Kidney epithelial cell (primary cell): ENCODE results near the gene UCK2. TPM values are rescaled to one million over a fixed set of nuclear protein-coding genes. Genes with fewer than 3 reads are reported as not detected.

Source experiments
- DNase-seq: peaks from one replicate; pipeline ENCODE4 v3.0.0-alpha.2; 2010; ENCODE audit warnings: low read depth
- H3K27me3 ChIP-seq: 2 replicates; pipeline ENCODE4 v1.6.0; 2011; ENCODE audit warnings: low read length; ENCODE audit not compliant: control insufficient read depth, insufficient read depth
- H3K36me3 ChIP-seq: 2 replicates; pipeline ENCODE4 v1.5.1; 2011; ENCODE audit warnings: low read length; ENCODE audit not compliant: control insufficient read depth, insufficient read depth
- H3K4me3 ChIP-seq: 2 replicates; pipeline ENCODE4 v1.5.1; 2011; ENCODE audit warnings: low read depth, mild to moderate bottlenecking, control low read depth, low read length
- total RNA-seq: library from RNA; depleted of rRNA; stranded (reverse); fragments of >200 nt; gene quantifications from 2 replicates; pipeline ENCODE4 v1.2.3, GENCODE V29; 2015
- TF ChIP-seq, protein P1 (sequence below): IDR thresholded peaks from 2 replicates; pipeline ENCODE4 v1.5.1; 2011; ENCODE audit warnings: mild to moderate bottlenecking, moderate library complexity, low read length, control low read depth, inconsistent platforms; ENCODE audit not compliant: insufficient read depth, poor library complexity, severe bottlenecking

UCK2 gene
- total RNA-seq, 1 donor from 2014 or later: 81.9 TPM

DNA sequence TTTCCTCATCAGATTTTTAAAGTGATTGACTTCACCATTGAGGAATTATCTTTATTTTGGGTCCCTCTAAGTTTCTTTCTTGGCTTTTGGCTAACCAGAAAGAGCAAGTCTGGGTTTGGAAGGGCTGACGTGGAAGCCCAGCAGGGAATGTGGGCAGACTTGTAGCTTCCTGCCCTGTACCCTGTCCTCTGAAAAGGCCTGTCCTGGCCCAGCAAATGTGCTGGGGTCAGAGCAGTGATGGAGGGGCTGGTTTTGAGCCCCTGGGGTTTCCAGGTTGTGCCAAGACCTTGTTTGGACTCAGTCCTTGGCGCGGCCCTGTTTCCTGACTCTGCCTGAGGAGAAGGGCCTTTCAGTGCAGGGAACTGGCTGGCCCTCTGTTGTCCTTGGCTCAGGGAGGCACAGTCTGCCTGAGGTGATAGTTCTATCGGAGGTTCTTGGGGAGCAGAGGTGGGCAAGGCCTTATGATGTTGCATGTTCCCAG lies 72.1 kb downstream of the UCK2 start:
- TF ChIP-seq, protein P1, sequence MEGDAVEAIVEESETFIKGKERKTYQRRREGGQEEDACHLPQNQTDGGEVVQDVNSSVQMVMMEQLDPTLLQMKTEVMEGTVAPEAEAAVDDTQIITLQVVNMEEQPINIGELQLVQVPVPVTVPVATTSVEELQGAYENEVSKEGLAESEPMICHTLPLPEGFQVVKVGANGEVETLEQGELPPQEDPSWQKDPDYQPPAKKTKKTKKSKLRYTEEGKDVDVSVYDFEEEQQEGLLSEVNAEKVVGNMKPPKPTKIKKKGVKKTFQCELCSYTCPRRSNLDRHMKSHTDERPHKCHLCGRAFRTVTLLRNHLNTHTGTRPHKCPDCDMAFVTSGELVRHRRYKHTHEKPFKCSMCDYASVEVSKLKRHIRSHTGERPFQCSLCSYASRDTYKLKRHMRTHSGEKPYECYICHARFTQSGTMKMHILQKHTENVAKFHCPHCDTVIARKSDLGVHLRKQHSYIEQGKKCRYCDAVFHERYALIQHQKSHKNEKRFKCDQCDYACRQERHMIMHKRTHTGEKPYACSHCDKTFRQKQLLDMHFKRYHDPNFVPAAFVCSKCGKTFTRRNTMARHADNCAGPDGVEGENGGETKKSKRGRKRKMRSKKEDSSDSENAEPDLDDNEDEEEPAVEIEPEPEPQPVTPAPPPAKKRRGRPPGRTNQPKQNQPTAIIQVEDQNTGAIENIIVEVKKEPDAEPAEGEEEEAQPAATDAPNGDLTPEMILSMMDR: no peak
- DNase-seq: no peak
- Histone ChIP-seq H3K4me3 (no peak overlapping the region), H3K36me3 (no peaks in the 10 kb centered on the region), H3K27me3 (no peaks in the 10 kb centered on the region)

DNA sequence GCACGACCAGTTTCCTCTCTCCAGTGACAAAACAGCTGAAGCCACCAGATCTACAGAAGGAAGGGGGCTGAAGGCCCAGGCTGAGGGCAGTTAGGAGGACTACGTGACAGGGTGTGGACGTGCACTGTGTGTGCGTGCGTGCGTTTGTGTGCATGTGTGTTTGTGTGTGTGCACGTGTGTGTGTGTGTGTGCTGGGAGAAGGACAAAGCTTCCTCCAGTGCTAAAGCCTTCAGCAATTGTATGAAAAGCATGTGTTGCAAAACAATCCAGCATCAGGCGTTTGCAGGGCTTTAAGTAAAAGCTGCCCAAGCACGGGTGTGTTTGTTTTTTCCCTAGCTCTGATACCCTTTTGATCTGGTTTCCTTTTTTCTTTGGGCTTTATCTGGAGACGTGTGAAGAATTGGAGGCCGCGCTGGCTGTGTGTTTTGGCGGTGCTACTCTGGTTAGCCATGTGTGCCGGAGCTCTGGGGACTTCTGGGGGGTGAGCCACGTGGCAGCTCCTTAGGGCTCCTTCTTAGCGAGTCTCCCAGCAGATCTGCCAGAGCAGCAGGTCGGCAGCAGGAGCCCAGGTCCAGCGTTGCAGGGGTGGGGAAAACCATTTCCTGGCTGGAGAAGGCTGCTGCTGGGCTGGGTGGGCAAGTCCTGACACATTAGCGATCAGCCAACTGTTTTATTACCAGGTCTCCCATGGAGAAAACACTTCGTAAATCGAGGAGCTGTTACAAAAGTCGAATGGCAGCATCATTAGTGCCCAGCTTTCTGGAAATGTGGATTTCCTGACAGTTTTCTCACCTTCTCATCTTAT lies 73.4 kb downstream of the UCK2 start:
- H3K4me3 ChIP-seq: no peak overlapping the region
- TF ChIP-seq, protein P1: no peak
- no peaks in the 10 kb centered on the region for H3K36me3 ChIP-seq
- H3K27me3 ChIP-seq: no peaks in the 10 kb centered on the region
- no peak for DNase-seq

DNA sequence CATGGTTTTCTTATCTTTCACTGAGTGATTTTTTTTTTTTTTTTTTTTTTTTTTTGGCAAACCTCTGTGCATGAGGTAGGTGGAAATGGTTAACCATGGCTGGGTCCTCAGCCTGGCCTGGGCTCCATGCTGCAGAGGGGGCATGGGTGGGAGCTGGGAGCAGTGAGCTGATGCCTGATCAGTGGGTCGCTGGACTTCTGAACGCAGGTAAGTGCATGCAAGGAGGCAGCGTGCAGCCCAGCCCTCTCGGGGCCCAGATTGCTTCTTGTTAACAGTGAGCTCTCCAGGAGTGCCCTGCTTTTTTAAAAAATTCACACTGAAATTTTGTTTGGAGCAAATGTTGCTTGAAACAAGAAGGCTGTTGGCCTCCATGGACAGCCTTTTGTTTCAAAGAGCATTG lies 75.2 kb downstream of the UCK2 start:
- Histone ChIP-seq H3K4me3 (no peak overlapping the region), H3K36me3 (peaks cover 3% of the 10 kb centered on the region), H3K27me3 (no peaks in the 10 kb centered on the region)
- TF ChIP-seq, protein P1: no peak
- no peak for DNase-seq

DNA sequence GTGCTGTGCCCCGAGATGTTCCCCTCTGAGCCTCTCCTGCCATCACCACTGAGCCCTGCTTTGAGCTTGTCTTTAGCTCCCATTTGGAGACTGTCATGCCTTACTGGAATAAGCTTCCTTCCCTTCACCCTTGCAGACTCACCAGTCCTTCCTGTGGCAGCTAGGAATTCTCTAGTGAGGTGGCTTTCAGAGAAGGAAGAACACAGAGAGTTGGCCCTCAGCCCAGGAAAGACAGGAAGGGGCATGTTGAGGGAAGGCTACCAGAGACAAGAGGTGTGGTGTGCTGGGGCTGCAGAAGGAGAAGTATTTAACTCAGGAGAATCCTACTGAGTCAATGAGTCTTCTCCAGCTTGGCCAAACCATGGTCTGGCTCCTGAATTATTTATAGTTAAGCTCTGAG lies 76.3 kb downstream of the UCK2 start:
- no peaks in the 10 kb centered on the region for H3K27me3 ChIP-seq
- no peak for DNase-seq
- H3K4me3 ChIP-seq: no peak overlapping the region
- TF ChIP-seq, protein P1: no peak
- peaks cover 5% of the 10 kb centered on the region for H3K36me3 ChIP-seq

DNA sequence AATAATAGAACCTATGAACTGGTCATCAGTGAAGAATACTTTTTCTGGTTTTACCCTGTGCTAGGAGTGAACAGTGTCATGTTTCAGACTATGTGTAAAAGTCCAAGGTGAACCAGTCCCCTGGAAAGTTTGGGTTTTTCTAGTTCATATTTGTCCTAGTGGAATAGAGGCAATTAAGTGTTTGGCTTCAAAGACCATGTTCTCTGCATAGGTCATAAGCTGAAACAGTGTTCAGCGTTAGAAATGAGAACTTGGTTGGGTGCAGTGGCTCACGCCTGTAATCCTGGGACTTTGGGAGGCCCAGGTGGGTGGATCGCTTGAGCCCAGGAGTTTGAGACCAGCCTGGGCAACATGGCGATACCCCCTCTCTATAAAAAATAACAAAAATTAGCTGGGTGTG lies 77.5 kb downstream of the UCK2 start:
- Histone ChIP-seq H3K4me3 (no peak overlapping the region), H3K27me3 (no peaks in the 10 kb centered on the region), H3K36me3 (peaks cover 5% of the 10 kb centered on the region)
- no peak for DNase-seq
- TF ChIP-seq, protein P1: no peak

DNA sequence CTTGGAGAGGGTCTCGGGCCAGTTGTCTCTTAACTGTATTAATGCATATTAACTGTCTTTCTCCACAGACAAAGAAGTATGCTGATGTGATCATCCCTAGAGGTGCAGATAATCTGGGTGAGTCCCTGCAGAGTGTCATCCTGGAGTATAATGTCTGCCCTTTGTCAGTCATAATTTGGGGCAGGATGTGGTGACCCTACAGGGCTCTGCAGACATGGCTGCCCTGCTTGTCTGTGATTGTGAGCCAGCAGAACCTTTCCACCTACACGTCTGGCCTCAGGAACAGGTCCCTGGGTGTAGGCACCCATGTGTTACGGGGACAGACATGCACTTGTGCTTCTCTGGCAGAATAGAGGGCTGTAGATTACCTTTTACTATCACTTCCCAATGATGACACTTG lies 78.4 kb downstream of the UCK2 start:
- peaks cover 8% of the 10 kb centered on the region for H3K36me3 ChIP-seq
- TF ChIP-seq, protein P1: no peak
- H3K27me3 ChIP-seq: no peaks in the 10 kb centered on the region
- no peak overlapping the region for H3K4me3 ChIP-seq
- DNase-seq: no peak
